ENCODE measurements around the gene POMC.
"Not testable (repeated sequence)": the region's sequence is repeated elsewhere in the genome, so short reads cannot be mapped to it uniquely, and the experiment has no call there.

Gene POMC

GRCh38 chr2:25176541-25177181, 8.3 kb upstream of the POMC start:
- 78 to 81% methylated on average over 3 to 5 of the region's 5 CpGs for WGBS, 2 experiments (ENCODE audit: insufficient coverage in 2 of 2)
- no peak overlapping the region for H3K27ac ChIP-seq (ENCODE audit: low read depth, low read length, severe bottlenecking)
- H3K4me3 ChIP-seq (ENCODE audit: extremely low read depth, insufficient read depth, low read length, poor library complexity, severe bottlenecking), result no peak overlapping the region
- H3K4me1 ChIP-seq (ENCODE audit: control insufficient read depth, insufficient read depth, low read length, poor library complexity, severe bottlenecking), result peaks cover 4% of the 10 kb centered on the region
- H3K36me3 ChIP-seq (ENCODE audit: control insufficient read depth, insufficient read depth, low read length), result no peaks in the 10 kb centered on the region
- peaks cover under 1% of the 10 kb centered on the region for H3K9me3 ChIP-seq (ENCODE audit: control insufficient read depth, low read length)

GRCh38 chr2:25176138-25176537, 7.8 kb upstream of the POMC start:
- 89 to 91% methylated on average over 6 of the region's 6 CpGs for WGBS, 2 experiments (ENCODE audit: insufficient coverage in 2 of 2)

GRCh38 chr2:25174192-25174861, 5.9 kb upstream of the POMC start:
- Histone ChIP-seq H3K4me3 (ENCODE audit: extremely low read depth, insufficient read depth, low read length, poor library complexity, severe bottlenecking) (no peak overlapping the region), H3K27ac (ENCODE audit: low read depth, low read length, severe bottlenecking) (no peak overlapping the region), H3K9me3 (ENCODE audit: control insufficient read depth, low read length) (no peaks in the 10 kb centered on the region), H3K4me1 (ENCODE audit: control insufficient read depth, insufficient read depth, low read length, poor library complexity, severe bottlenecking) (peaks cover 4% of the 10 kb centered on the region), H3K36me3 (ENCODE audit: control insufficient read depth, insufficient read depth, low read length) (no peaks in the 10 kb centered on the region)
- 90 to 97% methylated on average over 6 of the region's 6 CpGs for WGBS, 2 experiments (ENCODE audit: insufficient coverage in 2 of 2)

More at GRCh38 chr2:25176138-25176537, 7.8 kb upstream of the POMC start:
- Histone ChIP-seq H3K4me3 (ENCODE audit: extremely low read depth, insufficient read depth, low read length, poor library complexity, severe bottlenecking) (no peak overlapping the region), H3K9me3 (ENCODE audit: control insufficient read depth, low read length) (no peaks in the 10 kb centered on the region), H3K27ac (ENCODE audit: low read depth, low read length, severe bottlenecking) (no peak overlapping the region), H3K4me1 (ENCODE audit: control insufficient read depth, insufficient read depth, low read length, poor library complexity, severe bottlenecking) (peaks cover 4% of the 10 kb centered on the region), H3K36me3 (ENCODE audit: control insufficient read depth, insufficient read depth, low read length) (no peaks in the 10 kb centered on the region)

- no peaks in the 10 kb centered on the region for H3K36me3 ChIP-seq (ENCODE audit: control insufficient read depth, insufficient read depth, low read length)
- H3K9me3 ChIP-seq (ENCODE audit: control insufficient read depth, low read length), result no peaks in the 10 kb centered on the region
- WGBS, 2 experiments (ENCODE audit: insufficient coverage in 2 of 2), result 84 to 95% methylated on average over 5 of the region's 5 CpGs
- H3K4me1 ChIP-seq (ENCODE audit: control insufficient read depth, insufficient read depth, low read length, poor library complexity, severe bottlenecking), result peaks cover 4% of the 10 kb centered on the region
- no peak overlapping the region for H3K27ac ChIP-seq (ENCODE audit: low read depth, low read length, severe bottlenecking)
- no peak overlapping the region for H3K4me3 ChIP-seq (ENCODE audit: extremely low read depth, insufficient read depth, low read length, poor library complexity, severe bottlenecking)
Measured at GRCh38 chr2:25173719-25174118, 5.3 kb upstream of the POMC start.

GRCh38 chr2:25170888-25171287, 2.5 kb upstream of the POMC start:
- WGBS, 2 experiments (ENCODE audit: insufficient coverage in 2 of 2), result 71 to 77% methylated on average over 3 of the region's 7 CpGs

GRCh38 chr2:25169073-25169470, 692 bp upstream of the POMC start:
- Histone ChIP-seq H3K36me3 (ENCODE audit: control insufficient read depth, insufficient read depth, low read length) (no peaks in the 10 kb centered on the region), H3K9me3 (ENCODE audit: control insufficient read depth, low read length) (no peaks in the 10 kb centered on the region), H3K4me3 (ENCODE audit: extremely low read depth, insufficient read depth, low read length, poor library complexity, severe bottlenecking) (no peak overlapping the region), H3K4me1 (ENCODE audit: control insufficient read depth, insufficient read depth, low read length, poor library complexity, severe bottlenecking) (no peaks in the 10 kb centered on the region), H3K27ac (ENCODE audit: low read depth, low read length, severe bottlenecking) (no peak overlapping the region)
- 67% methylated on average over 1 of the region's 2 CpGs; no CpG with 5 or more reads in 1 of the 2 experiments for WGBS, 2 experiments (ENCODE audit: insufficient coverage in 2 of 2)

More at GRCh38 chr2:25170888-25171287, 2.5 kb upstream of the POMC start:
- no peak overlapping the region for H3K27ac ChIP-seq (ENCODE audit: low read depth, low read length, severe bottlenecking)
- H3K36me3 ChIP-seq (ENCODE audit: control insufficient read depth, insufficient read depth, low read length), result no peaks in the 10 kb centered on the region
- no peaks in the 10 kb centered on the region for H3K4me1 ChIP-seq (ENCODE audit: control insufficient read depth, insufficient read depth, low read length, poor library complexity, severe bottlenecking)
- H3K9me3 ChIP-seq (ENCODE audit: control insufficient read depth, low read length), result no peaks in the 10 kb centered on the region
- H3K4me3 ChIP-seq (ENCODE audit: extremely low read depth, insufficient read depth, low read length, poor library complexity, severe bottlenecking), result no peak overlapping the region

- H3K36me3 ChIP-seq (ENCODE audit: control insufficient read depth, insufficient read depth, low read length), result no peaks in the 10 kb centered on the region
- no peak overlapping the region for H3K4me3 ChIP-seq (ENCODE audit: extremely low read depth, insufficient read depth, low read length, poor library complexity, severe bottlenecking)
- H3K27ac ChIP-seq (ENCODE audit: low read depth, low read length, severe bottlenecking), result no peak overlapping the region
- 36 to 41% methylated on average over 3 to 5 of the region's 10 CpGs for WGBS, 2 experiments (ENCODE audit: insufficient coverage in 2 of 2)
- no peaks in the 10 kb centered on the region for H3K4me1 ChIP-seq (ENCODE audit: control insufficient read depth, insufficient read depth, low read length, poor library complexity, severe bottlenecking)
- H3K9me3 ChIP-seq (ENCODE audit: control insufficient read depth, low read length), result no peaks in the 10 kb centered on the region
Measured at GRCh38 chr2:25165992-25166875, 2.1 kb downstream of the POMC start.

GRCh38 chr2:25164561-25164960, 3.8 kb downstream of the POMC start:
- WGBS, 2 experiments (ENCODE audit: insufficient coverage in 2 of 2), result 80 to 86% methylated on average over 4 to 8 of the region's 8 CpGs
- Histone ChIP-seq H3K4me1 (ENCODE audit: control insufficient read depth, insufficient read depth, low read length, poor library complexity, severe bottlenecking) (peaks cover 7% of the 10 kb centered on the region), H3K9me3 (ENCODE audit: control insufficient read depth, low read length) (no peaks in the 10 kb centered on the region), H3K4me3 (ENCODE audit: extremely low read depth, insufficient read depth, low read length, poor library complexity, severe bottlenecking) (no peak overlapping the region), H3K36me3 (ENCODE audit: control insufficient read depth, insufficient read depth, low read length) (no peaks in the 10 kb centered on the region), H3K27ac (ENCODE audit: low read depth, low read length, severe bottlenecking) (no peak overlapping the region)

GRCh38 chr2:25162061-25162460, 6.3 kb downstream of the POMC start:
- not testable (repeated sequence) for H3K4me3 ChIP-seq (ENCODE audit: extremely low read depth, insufficient read depth, low read length, poor library complexity, severe bottlenecking); H3K27ac ChIP-seq (ENCODE audit: low read depth, low read length, severe bottlenecking); H3K36me3 ChIP-seq (ENCODE audit: control insufficient read depth, insufficient read depth, low read length); H3K4me1 ChIP-seq (ENCODE audit: control insufficient read depth, insufficient read depth, low read length, poor library complexity, severe bottlenecking); H3K9me3 ChIP-seq (ENCODE audit: control insufficient read depth, low read length)
- WGBS, 2 experiments (ENCODE audit: insufficient coverage in 2 of 2), result 93% methylated on average over 3 of the region's 7 CpGs; no CpG with 5 or more reads in 1 of the 2 experiments

GRCh38 chr2:25161055-25161781, 7.2 kb downstream of the POMC start:
- WGBS, 2 experiments (ENCODE audit: insufficient coverage in 2 of 2), result 95 to 96% methylated on average over 65 to 69 of the region's 69 CpGs
- Histone ChIP-seq H3K9me3 (ENCODE audit: control insufficient read depth, low read length) (no peaks in the 10 kb centered on the region), H3K4me3 (ENCODE audit: extremely low read depth, insufficient read depth, low read length, poor library complexity, severe bottlenecking) (no peak overlapping the region), H3K27ac (ENCODE audit: low read depth, low read length, severe bottlenecking) (no peak overlapping the region), H3K4me1 (ENCODE audit: control insufficient read depth, insufficient read depth, low read length, poor library complexity, severe bottlenecking) (peaks cover 7% of the 10 kb centered on the region), H3K36me3 (ENCODE audit: control insufficient read depth, insufficient read depth, low read length) (no peaks in the 10 kb centered on the region)

Measured in mesodermal cell (in vitro differentiated cells).